GM21529 (cell line): ENCODE results near the gene LMF1.

ENCODE experiments used
- ATAC-seq: cut with Tn5 transposase; IDR thresholded peaks from one replicate; pipeline ENCODE4 v1.9.1; 2021; ENCODE audit not compliant: unreplicated experiment

The LMF1 gene

DNA sequence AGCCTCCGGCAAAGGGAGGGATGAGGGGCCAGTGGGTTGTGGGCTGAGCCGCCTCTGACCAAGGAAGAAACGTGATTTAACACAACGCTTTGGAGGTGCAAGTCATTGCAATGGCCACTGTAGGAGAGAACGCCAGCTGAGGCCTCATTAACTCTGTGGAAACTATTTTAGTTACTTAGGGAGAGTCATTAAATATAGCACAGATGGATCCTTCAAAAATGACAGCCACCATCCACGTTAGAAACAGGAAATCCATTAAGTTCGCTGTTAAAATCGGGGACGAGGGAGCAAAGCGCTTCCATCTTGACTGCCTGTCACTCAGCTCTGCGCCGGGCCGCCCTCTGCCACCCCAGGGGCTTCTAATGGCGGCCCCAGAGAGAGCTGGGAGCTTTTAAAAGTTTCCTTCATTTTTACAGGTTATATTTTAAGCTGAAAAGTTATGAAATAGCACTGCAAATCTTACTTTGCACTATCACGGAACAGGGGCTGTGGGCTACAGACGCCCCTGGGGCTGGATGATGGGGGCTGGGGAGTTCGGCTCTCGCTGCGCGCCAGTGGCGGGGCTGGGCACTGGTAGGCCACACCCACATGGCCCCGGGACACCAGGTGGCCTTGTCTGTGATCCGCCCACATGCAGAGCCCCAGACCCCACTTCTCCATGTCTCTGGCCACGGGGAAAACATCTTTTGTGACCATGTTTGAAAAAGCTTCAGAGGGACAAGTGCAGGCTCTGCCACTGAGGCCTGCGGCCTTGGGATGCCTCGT lies 54.6 kb downstream of the LMF1 start:
- no peak for ATAC-seq

DNA sequence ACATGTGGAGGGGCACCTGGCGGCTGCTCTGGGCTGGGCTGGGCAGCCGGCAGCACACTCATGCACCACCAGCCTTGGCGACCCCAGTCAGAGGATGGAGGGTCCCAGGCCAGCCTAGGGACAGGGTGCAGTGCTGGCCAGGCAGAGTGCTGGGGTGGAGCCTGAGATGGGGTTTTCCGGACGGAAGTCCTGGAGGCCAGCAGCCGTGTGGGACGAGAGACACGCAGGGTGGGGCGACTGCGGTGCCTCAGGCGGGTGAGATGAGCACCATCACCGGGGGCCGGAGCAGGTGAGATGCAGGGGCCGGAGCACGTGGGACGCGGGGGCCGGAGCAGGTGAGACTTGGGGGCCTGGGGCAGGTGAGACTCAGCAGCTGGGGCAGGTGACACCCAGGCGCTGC lies 55.2 kb downstream of the LMF1 start:
- ATAC-seq: no peak

DNA sequence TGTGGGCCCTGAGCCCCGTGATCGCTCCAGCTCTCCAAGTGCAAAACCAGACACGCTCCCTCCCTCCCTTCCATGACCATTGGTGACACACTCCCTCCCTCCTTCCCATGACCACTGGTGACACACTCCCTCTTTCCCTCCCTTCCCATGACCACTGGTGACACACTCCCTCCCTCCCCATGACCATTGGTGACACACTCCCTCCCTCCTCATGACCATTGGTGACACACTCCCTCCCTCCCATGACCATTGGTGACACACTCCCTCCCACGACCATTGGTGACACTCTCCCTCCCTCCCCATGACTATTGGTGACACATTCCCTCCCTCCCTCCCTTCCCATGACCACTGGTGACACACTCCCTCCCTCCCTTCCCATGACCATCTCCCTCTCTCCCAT lies 56.3 kb downstream of the LMF1 start:
- no peak for ATAC-seq

DNA sequence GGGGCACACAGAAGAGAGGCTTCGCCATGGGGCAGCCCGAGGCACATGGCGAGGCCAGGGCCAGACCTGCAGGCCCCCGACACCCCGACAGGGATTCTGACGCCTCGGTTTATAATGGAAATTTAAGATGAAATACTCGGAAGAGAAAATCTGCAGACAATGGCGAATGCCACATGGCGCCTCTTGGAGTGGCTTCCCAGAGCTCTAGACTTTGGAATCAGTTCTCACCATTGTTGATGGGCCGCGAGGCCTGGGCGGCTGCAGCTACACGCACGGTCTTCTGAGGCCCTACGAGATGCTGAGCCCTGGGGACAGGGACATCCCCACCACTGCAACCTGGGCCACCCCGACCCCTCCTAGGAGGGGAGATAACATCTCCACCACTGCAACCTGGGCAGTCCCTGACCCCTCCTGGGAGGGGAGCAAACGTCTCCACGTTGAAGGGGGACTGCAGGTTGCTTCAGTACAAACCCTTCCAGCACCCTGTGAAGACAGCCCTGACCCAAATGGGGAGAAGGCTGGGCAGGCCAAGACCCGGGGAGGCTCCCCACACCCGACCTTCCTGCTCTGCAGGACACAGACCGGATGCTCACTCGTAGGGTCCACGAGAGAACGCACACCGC lies 56.9 kb downstream of the LMF1 start:
- ATAC-seq: no peak

DNA sequence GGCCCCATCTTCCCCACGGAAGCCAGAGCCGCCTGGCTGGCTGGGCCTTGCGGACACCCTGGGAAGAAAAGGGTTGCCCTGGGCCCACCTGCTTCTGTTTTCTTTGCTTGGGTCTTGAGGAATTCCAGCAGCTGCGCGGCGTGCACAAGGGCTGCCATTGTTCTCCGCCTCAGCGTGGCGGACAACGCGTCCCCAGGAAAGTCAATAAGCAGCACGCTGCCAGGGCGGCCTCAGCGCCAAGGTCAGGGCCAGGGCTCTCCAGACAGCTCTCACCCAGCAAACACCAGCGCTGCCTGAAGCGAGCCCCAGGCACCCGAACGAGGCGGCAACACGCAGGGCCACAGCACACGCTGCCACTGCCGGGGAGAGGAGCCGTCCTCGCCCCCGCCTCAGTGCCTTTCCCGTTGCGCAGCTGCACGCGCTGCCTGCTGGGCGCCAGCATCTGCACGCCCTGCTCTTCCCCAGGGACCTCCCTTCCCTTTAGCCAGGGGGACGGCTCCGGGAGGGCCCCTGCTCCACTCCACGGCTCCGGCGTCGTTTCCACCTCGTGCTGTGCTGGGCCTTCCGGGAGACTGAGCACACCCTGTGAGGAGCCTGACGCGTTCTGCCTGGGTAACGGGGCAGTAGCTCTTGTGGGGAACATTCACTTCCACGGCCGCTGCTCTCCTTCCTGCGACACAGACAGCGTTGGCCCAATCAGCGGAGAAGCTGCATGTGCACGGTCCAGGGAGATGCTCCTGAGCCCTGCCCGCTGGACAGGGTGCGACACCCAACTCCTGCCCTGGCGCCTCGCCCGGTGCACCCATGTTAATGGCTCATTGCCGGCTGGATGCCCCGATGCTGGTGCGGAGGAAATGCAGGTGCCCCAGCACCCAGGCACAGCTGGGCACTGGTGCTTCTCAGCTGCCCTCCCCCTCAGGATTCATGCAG lies 57.8 kb downstream of the LMF1 start:
- ATAC-seq: no peak

- ATAC-seq: no peak
Measured at GRCh38 chr16:912322-912683, 58.5 kb downstream of the LMF1 start.

- no peak for ATAC-seq
Measured at GRCh38 chr16:911604-912321, 59.0 kb downstream of the LMF1 start.

DNA sequence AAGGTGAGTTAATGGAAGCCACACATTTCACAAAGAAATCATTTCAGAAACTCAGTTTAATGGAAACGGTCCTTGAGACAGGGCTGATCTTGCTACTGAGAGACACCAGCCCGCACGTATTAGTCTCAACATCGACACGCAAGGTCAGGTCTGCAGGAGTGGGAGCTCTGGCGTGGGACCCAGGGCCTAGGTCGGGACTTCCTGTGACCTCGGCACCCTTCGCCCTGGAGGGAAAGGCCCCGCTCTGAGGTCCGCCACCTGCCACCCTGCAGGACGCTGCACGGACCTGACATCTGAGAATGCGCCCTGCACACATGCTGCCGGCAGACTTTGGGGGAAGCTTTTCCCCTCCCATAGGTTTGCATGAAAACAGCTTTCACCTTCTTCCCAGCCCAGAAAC lies 59.7 kb downstream of the LMF1 start:
- ATAC-seq: no peak

DNA sequence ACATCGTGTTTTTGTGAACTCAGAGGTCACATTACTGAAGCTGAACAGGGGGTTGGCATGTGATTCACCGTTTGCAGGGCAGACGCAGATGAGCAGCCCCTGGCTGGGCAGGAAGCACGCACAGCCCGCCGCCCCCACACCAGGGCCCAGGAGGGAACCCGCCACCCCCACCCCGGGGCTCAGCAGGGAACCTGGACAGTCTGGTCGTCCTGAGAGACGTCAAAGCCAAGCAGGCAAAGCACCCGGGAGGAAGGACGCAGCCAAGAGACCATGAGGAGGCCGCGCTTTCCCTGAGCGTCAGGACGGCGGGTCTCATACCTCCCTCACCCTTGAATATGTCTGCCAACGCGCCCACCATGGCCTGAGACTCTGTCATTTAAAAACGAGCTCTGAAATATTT lies 60.6 kb downstream of the LMF1 start:
- no peak for ATAC-seq

DNA sequence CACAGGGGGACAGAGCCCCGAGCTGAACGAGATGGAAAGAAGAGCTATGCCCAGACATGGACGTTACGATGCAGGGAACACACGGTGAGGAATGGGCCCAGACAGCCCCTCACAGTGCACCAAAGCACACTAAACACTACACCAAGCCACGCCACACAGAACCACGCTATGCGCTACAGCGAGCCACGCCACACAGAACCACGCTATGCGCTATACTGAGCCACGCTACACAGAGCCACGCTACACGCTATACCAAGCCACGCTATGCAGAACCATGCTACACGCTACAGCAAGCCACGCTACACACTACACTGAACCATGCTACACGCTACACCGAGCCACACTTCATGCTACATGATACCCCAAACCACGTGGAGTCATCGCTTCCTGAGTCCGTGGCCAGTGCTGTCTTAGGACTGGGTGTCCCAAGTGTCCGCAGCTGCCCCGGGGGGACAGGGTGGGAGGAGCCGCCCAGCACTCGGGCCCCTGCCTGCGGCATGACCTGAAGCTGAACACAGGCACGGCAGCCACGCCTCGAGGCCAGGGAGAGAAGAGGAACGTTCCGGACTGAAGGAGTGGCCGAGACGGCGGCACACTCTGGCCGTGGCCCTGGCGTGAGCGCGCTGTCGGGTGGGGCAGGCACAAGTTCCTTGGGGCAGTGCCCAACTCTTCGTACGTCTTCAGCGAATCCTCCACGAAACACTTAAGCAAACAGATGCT lies 61.3 kb downstream of the LMF1 start:
- no peak for ATAC-seq

DNA sequence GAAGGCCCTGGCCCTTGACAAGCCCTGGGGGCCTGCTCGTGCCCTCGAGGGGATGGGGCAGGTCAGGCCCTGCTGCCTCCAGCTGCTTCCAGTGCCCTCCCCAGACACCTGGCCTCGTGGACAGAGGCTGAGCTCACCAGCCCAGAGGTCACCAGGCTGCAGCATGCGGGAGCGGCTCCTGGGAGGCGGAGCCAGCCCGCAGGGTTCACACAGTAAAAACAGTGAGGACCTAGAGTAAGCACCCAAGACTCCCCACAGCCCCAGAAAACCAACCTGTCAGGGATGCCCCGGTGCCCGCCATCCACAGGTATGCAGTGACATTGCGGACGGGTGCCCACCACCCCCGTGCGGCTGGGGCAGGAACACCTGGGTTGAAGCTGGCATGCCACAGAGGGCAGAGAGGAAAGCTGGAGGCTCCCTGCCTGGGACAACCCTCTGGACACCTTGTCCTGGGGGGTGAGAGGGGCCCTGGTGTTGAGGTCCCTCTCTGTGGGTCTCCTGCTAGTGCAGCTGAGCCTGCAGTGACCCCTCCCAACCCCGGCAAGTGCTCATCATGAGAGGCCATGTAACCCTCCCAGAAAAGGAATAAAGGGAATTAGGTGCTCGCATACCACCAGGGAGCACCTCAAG lies 62.1 kb downstream of the LMF1 start:
- ATAC-seq: no peak

DNA sequence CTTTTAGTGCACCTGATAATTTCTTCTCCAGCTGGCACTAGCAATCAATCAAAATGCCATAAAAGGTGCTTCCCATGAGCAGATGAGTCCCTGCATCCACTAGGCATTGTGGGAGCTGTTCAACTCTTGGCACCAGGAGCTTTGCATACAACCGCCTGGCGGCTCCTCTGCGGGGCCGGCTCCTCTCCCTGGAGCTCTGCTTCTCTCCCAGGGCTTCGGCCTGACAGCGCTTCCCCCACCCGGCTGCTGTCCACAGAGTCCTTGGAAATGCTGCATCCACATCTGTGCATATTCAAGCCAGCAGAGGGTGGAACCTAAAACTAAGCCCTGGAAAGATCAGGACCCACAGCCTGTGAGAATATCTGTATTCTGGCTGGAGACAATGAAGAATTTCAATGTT lies 62.9 kb downstream of the LMF1 start:
- no peak for ATAC-seq

DNA sequence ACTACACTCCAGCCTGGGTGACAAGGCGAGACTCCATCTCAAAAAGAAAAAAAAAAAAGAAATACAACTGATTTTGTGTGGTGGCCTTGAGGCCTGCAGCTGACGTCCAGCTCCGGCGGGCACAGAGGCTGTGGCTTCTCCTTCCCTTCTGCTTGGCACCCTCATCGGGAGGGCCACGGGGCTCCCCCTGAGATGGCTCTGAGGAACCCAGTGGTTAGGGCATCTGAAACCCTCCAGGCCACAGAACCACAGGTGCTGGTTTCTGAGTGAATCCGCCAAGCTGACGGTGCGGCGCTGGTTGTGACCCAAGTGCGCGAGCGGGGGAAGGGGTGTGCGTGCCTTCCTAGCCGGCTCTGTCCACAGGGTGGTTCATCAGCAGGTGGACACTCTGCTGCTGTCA lies 63.4 kb downstream of the LMF1 start:
- ATAC-seq: no peak

DNA sequence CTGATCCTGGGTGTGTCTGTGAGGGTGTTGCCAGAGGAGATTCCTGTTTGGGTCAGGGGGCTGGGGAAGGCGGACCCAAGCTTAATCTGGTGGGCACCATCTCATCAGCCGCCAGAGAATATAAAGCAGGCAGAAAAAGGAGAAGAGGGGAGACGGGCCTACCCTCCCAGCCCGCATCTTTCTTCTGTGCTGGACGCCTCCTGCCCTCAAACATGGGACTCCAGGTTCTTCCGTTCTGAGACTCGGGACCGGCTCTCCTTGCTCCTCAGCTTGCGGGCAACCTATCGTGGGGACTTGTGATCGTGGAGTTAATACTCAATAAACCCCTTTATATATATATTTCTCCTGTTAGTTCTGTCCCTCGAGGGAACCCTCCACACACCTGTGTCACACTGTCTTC lies 64.5 kb downstream of the LMF1 start:
- no peak for ATAC-seq

GRCh38 chr16:901715-902601 lies 68.8 kb downstream of the LMF1 start:
- ATAC-seq: no peak

DNA sequence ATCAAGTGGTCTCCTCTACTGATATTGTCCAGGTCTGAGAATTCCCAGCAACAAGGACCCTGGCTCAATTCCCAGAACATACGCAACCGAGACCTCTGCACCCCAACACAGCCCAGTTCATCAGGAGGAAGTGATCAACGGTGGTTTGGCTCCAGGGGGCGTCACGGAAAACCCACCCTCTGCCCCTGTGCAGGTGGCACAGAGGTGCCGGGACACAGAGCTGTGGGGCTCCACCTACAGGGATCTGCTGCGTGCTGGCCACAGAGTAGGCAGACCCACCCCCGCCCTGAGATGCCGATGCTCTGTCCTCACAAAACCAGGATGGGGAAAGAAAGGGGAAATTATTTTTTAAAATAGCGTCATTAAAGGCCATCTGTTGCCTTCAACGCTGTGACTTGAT lies 69.6 kb downstream of the LMF1 start:
- ATAC-seq: no peak

DNA sequence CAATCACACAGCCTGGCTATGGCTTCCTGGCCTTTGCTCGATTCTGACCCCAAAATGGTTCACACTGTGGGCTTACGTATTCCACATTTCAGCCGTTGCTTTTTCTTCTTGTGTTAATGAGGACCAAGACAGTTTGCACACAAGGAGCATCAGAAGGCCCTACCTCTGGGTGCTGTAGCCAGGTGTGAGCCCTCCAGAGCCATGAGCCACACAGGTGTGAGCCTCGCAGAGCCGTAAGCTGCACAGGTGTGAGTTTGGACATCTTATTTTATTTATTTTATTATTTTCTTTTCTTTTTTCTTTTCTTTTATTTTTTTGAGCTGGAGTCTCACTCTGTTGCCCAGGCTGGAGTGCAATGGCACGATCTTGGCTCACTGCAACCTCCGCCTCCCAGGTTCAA lies 70.6 kb downstream of the LMF1 start:
- no peak for ATAC-seq

DNA sequence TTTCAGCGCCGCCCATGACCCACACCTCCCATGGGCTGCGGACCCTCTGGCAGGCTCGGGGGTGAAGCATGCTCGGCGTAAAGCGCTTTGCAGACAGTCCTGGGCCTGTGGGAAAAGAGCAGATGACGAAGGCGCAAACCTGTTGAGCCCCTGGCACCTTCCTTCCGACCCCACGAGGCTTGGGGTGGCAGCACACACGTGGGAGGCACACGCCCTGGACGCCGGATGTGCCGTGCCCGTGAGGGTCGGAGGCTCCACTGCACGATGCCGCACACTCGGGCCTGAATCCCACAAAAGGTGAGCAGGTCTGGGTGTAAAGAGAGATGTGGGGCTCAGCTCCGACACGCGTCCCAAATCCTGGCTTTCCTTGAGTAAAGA lies 71.1 kb downstream of the LMF1 start:
- no peak for ATAC-seq
